Neural crest cell (in vitro differentiated cells): ENCODE measurements around the gene ARSK. TPM values are rescaled to one million over a fixed set of nuclear protein-coding genes. Genes with fewer than 3 reads are reported as not detected.
"Not testable (repeated sequence)": the region's sequence is repeated elsewhere in the genome, so short reads cannot be mapped to it uniquely, and the experiment has no call there.

Experiments
- DNase-seq: peaks from one replicate; pipeline ENCODE4 v3.0.0; 2021; ENCODE audit warnings: low read depth, mixed read lengths, low spot score
- H3K27ac Mint-ChIP-seq: one replicate; pipeline ENCODE4 v1.8.0; 2021; ENCODE audit warnings: mild to moderate bottlenecking, mixed read lengths; ENCODE audit not compliant: unreplicated experiment
- H3K27me3 Mint-ChIP-seq: 2 replicates; pipeline ENCODE4 v1.8.0; 2021; ENCODE audit warnings: low read depth, mild to moderate bottlenecking, mixed read lengths
- H3K36me3 Mint-ChIP-seq: 2 replicates; pipeline ENCODE4 v1.8.0; 2021; ENCODE audit warnings: low read depth, mild to moderate bottlenecking, mixed read lengths
- H3K4me1 Mint-ChIP-seq: 2 replicates; pipeline ENCODE4 v1.8.0; 2021; ENCODE audit warnings: mixed read lengths
- H3K4me3 Mint-ChIP-seq: one replicate; pipeline ENCODE4 v1.8.0; 2021; ENCODE audit warnings: mild to moderate bottlenecking, mixed read lengths
- H3K9me3 Mint-ChIP-seq: 2 replicates; pipeline ENCODE4 v1.8.0; 2021; ENCODE audit warnings: mixed read lengths
- CTCF ChIP-seq: fragments of 200-600 bp; sonication (generic); conservative IDR thresholded peaks from 2 replicates; pipeline ENCODE4 v1.5.0; 2021; ENCODE audit warnings: antibody characterized with exemption, mild to moderate bottlenecking
- total RNA-seq: library from RNA; stranded (reverse); gene quantifications from 2 replicates; pipeline ENCODE4 v1.2.1, GENCODE V29; 2021

ARSK gene
- total RNA-seq, 1 donor from 2014 or later = 8.9 TPM

GRCh38 chr5:95627971-95628810, 73.3 kb downstream of the ARSK start:
- Mint-ChIP-seq H3K9me3 (peaks cover 10% of the 10 kb centered on the region), H3K4me1 (no peaks in the 10 kb centered on the region)

GRCh38 chr5:95628933-95629332, 74.0 kb downstream of the ARSK start:
- peaks cover 12% of the 10 kb centered on the region for H3K9me3 Mint-ChIP-seq
- H3K27ac Mint-ChIP-seq = no peak overlapping the region
- peaks cover 12% of the 10 kb centered on the region for H3K27me3 Mint-ChIP-seq
- no peaks in the 10 kb centered on the region for H3K36me3 Mint-ChIP-seq
- no peak for DNase-seq
- no peak overlapping the region for H3K4me3 Mint-ChIP-seq
- H3K4me1 Mint-ChIP-seq = no peaks in the 10 kb centered on the region
- no peak for TF ChIP-seq CTCF

More at GRCh38 chr5:95627971-95628810, 73.3 kb downstream of the ARSK start:
- TF ChIP-seq CTCF = no peak
- H3K36me3 Mint-ChIP-seq = no peaks in the 10 kb centered on the region
- H3K27ac Mint-ChIP-seq = no peak overlapping the region
- H3K27me3 Mint-ChIP-seq = peaks cover 19% of the 10 kb centered on the region
- no peak for DNase-seq
- H3K4me3 Mint-ChIP-seq = no peak overlapping the region

DNA sequence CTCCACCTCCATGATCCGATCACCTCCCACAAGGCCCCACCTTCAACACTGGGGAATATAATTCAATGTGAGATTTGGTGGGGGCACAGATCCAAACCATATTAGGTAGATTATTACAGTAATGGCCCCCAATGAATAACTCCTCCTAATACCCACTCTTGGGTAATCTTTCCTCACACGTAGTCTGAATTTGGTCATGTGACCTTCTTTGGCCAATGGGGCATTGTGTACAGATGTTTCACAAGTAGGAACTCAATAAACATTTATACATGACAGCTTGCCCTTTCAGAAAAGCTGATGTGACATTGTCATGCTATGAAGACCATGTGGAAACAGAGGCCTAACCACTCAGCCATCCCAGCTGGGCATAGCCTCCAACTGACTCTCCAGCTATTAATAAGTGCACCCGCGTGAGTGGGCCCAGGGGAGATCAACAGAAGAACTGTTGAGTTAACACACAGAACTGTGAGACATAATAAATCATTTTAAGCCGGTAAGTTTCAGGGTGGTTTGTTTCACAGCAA, 75.6 kb downstream of the ARSK start:
- H3K36me3 Mint-ChIP-seq = no peaks in the 10 kb centered on the region
- H3K27me3 Mint-ChIP-seq = peaks cover 6% of the 10 kb centered on the region
- H3K27ac Mint-ChIP-seq = no peak overlapping the region
- H3K4me3 Mint-ChIP-seq = no peak overlapping the region
- peaks cover 12% of the 10 kb centered on the region for H3K9me3 Mint-ChIP-seq
- no peaks in the 10 kb centered on the region for H3K4me1 Mint-ChIP-seq
- TF ChIP-seq CTCF = no peak
- DNase-seq = no peak

DNA sequence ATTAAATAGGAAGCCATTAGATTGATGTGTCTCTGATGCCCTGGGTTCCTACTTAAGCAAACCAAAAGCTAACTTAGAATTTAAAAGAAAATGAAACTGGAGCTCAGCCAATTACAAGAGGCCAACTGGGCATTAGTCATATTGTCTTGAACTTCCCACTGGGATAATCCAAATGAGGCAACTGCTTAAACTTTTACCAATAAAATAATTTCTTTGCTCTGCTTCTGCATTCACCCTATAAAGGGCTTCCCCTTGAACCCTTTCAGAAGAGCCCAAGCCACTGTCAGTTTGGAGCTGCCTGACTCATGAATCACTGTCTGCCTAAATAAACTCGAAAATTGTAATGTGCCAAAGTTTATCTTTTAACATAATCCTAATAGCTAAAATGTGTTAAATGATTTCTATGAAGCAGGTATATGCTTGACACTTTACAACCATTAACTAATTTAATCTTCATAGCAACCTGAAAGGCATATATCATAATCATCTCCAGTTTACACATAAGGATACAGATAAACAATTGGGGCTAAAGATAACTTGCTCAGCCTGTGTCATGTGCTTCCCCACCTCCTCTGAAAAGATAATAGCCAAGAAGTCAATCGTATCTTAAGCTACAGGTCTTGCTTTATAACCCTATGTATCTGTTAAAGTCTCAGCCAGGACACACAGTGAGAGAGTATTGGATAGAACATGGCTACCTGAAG, 76.5 kb downstream of the ARSK start:
- H3K36me3 Mint-ChIP-seq = no peaks in the 10 kb centered on the region
- TF ChIP-seq CTCF = no peak
- no peak overlapping the region for H3K27ac Mint-ChIP-seq
- peaks cover 12% of the 10 kb centered on the region for H3K9me3 Mint-ChIP-seq
- DNase-seq = no peak
- H3K4me3 Mint-ChIP-seq = no peak overlapping the region
- no peaks in the 10 kb centered on the region for H3K4me1 Mint-ChIP-seq
- H3K27me3 Mint-ChIP-seq = peaks cover under 1% of the 10 kb centered on the region

DNA sequence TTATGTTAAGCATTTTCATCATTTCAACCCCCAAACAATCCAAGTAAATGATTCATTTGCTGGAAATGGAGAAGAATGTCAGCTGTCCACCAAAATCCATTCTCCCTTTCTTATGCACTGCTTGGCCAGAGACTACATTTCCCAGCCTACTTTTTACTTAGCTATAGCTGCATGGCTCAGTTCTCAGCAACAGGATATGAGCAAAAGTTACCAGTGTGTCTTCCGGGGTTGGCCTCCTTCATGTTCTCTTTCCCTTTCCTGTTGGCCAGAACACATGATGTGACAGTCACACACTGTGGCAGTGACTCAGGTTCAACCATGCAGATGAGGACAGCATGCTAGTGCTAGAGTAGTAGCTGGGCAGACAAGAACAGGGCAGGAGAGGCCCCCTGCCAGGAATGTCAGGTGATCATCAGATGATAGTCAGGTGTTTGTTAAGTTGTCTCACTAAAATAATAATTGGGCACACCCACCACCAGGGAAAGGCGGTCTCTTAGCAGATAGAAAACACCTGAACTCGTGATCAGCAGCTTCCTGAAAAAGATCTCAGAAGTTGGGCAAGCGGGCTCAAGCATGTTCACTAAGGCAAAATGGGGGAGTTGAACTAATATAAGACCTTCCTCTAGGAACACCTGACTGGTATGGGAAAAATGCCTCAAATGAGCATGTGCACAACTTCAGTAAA, 77.2 kb downstream of the ARSK start:
- Mint-ChIP-seq H3K9me3 (peaks cover 12% of the 10 kb centered on the region), H3K4me3 (no peak overlapping the region), H3K27ac (no peak overlapping the region)

DNA sequence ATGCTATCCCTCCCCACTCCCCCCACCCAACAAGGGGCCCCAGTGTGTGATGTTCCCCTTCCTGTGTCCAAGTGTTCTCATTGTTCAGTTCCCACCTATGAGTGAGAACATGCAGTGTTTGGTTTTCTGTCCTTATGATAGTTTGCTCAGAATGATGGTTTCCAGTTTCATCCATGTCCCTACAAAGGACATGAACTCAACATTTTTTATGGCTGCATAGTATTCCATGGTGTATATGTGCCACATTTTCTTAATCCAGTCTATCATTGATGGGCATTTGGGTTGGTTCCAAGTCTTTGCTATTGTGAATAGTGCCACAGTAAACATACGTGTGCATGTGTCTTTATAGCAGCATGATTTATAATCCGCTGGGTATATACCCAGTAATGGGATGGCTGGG, 78.0 kb downstream of the ARSK start:
- H3K4me3 Mint-ChIP-seq, H3K9me3 Mint-ChIP-seq, H3K27me3 Mint-ChIP-seq, H3K27ac Mint-ChIP-seq, H3K36me3 Mint-ChIP-seq, H3K4me1 Mint-ChIP-seq, DNase-seq: not testable (repeated sequence)

More for the DNA sequence above, 77.2 kb downstream of the ARSK start:
- Mint-ChIP-seq H3K36me3 (no peaks in the 10 kb centered on the region), H3K27me3 (no peaks in the 10 kb centered on the region), H3K4me1 (no peaks in the 10 kb centered on the region)
- no peak for TF ChIP-seq CTCF
- DNase-seq = no peak
